Left ventricle myocardium inferior (tissue), 1 donor: Measurements from ENCODE around the gene SLC25A39. TPM values are rescaled to one million over a fixed set of nuclear protein-coding genes. Genes with fewer than 3 reads are reported as not detected.

Experiments
- DNase-seq: peaks from one replicate; pipeline ENCODE4 v3.0.0-alpha.2; 2020
- H3K27ac ChIP-seq: fragments of 200-600 bp; replicated peaks from 2 replicates; pipeline ENCODE4 v1.8.0; 2021
- H3K27me3 ChIP-seq: fragments of 200-600 bp; 2 replicates; pipeline ENCODE4 v1.8.0; 2021; ENCODE audit warnings: low read depth
- H3K36me3 ChIP-seq: fragments of 200-600 bp; 2 replicates; pipeline ENCODE4 v1.8.0; 2021
- H3K4me1 ChIP-seq: fragments of 200-600 bp; 2 replicates; pipeline ENCODE4 v1.8.0; 2021
- H3K4me3 ChIP-seq: fragments of 200-600 bp; 2 replicates; pipeline ENCODE4 v1.8.0; 2021; ENCODE audit warnings: mild to moderate bottlenecking, moderate library complexity
- H3K9me3 ChIP-seq: fragments of 200-600 bp; replicated peaks from 2 replicates; pipeline ENCODE4 v1.8.0; 2021
- CTCF ChIP-seq: fragments of 200-600 bp; IDR thresholded peaks from 2 replicates; pipeline ENCODE4 v1.8.0; 2021; ENCODE audit warnings: antibody characterized with exemption, mild to moderate bottlenecking, borderline replicate concordance
- intact Hi-C: fragments of 100-400 bp; cut with micrococcal nuclease; formaldehyde crosslinking; loops from one replicate; pipeline ENCODE4 v1.11.0; 2022
- total RNA-seq: library from RNA; stranded (reverse); fragmentation: NEBNext Ultra II Directional; extraction: Animal tissue kit (Norgen Biotek cat#: 25700); gene quantifications from one replicate; pipeline ENCODE4 v1.2.1, GENCODE V29; 2021
- donor health status: DM: no; HTN: yes; CAD: no; lungs with severe emphysema.

The SLC25A39 gene
- total RNA-seq, 1 donor from 2014 or later: 46.7 TPM

GRCh38 chr17:44320066-44320465, 4.6 kb downstream of the SLC25A39 start:
- H3K36me3 ChIP-seq: peaks cover 35% of the 10 kb centered on the region
- TF ChIP-seq CTCF: no peak
- no peaks in the 10 kb centered on the region for H3K9me3 ChIP-seq
- peaks cover 23% of the 10 kb centered on the region for H3K4me1 ChIP-seq
- intact Hi-C loops: no loop called here
- no peak overlapping the region for H3K4me3 ChIP-seq
- H3K27me3 ChIP-seq: peaks cover 32% of the 10 kb centered on the region
- DNase-seq: no peak
- H3K27ac ChIP-seq: no peak overlapping the region

- H3K27me3 ChIP-seq: peaks cover 50% of the 10 kb centered on the region
- intact Hi-C loops: no loop called here
- H3K9me3 ChIP-seq: no peaks in the 10 kb centered on the region
- H3K27ac ChIP-seq: no peak overlapping the region
- DNase-seq: no peak
- no peak overlapping the region for H3K4me3 ChIP-seq
- peaks cover 35% of the 10 kb centered on the region for H3K36me3 ChIP-seq
- no peak for TF ChIP-seq CTCF
- peaks cover 17% of the 10 kb centered on the region for H3K4me1 ChIP-seq
Measured at GRCh38 chr17:44318077-44318892, 6.3 kb downstream of the SLC25A39 start.

GRCh38 chr17:44317545-44317944, 7.1 kb downstream of the SLC25A39 start:
- Histone ChIP-seq H3K27ac (no peak overlapping the region), H3K4me3 (no peak overlapping the region), H3K36me3 (peaks cover 33% of the 10 kb centered on the region), H3K4me1 (peaks cover 9% of the 10 kb centered on the region), H3K9me3 (no peaks in the 10 kb centered on the region), H3K27me3 (peaks cover 56% of the 10 kb centered on the region)
- intact Hi-C loops: no loop called here
- no peak for TF ChIP-seq CTCF
- DNase-seq: no peak

- peaks cover 69% of the 10 kb centered on the region for H3K27me3 ChIP-seq
- intact Hi-C loops: no loop called here
Measured at GRCh38 chr17:44315760-44316731, 8.6 kb downstream of the SLC25A39 start.

More at GRCh38 chr17:44315760-44316731, 8.6 kb downstream of the SLC25A39 start:
- Histone ChIP-seq H3K27ac (no peak overlapping the region), H3K36me3 (peaks cover 18% of the 10 kb centered on the region), H3K4me3 (no peak overlapping the region), H3K4me1 (peaks cover 9% of the 10 kb centered on the region), H3K9me3 (no peaks in the 10 kb centered on the region)
- DNase-seq: no peak
- no peak for TF ChIP-seq CTCF
